K562 (cell line): ENCODE measurements around the gene CCDC50. TPM values are rescaled to one million over a fixed set of nuclear protein-coding genes. Genes with fewer than 3 reads are reported as not detected.

ENCODE experiments used
- ATAC-seq: fragments of 200-7000 bp; cut with Tn5 transposase; 3 replicates; pipeline ENCODE4 v1.9.1; 2020; ENCODE audit warnings: moderate library complexity
- BruUV-seq: library from RNA; stranded (reverse); fragments of 400-500 nt; replicated peaks from 2 replicates; lab custom pipeline; 2021; lab: Mats Ljungman, UMichigan
- CTCF ChIA-PET: fragments of 300-600 bp; formaldehyde crosslinking; extraction: SDS; loops from one replicate; lab custom pipeline; 2021; ENCODE audit warnings: low intra/inter-chr PET ratio; lab: Yijun Ruan, JAX
- POLR2A ChIA-PET: fragments of 300-600, 350-650 bp; sonication (Branson Sonifier 250); formaldehyde crosslinking; extraction: SDS; loops from one replicate; lab custom pipeline; 2021; ENCODE audit warnings: antibody characterized with exemption, inconsistent platforms; lab: Yijun Ruan, JAX
- DNase-seq, 4 experiments: peaks; one replicate each; pipeline versions ENCODE4 v3.0.0 to v3.0.0-alpha.2; 2011 to 2018; ENCODE audit warnings: low spot score in 3 of 4, mixed read lengths in 3 of 4; ENCODE audit errors: extremely low read depth in 1 of 4
- FAIRE-seq: peaks from 2 replicates; lab custom pipeline; 2011; peaks lifted over from hg19 to GRCh38; lab: Jason Lieb, UNC
- H2AFZ ChIP-seq: 2 replicates; pipeline ENCODE4 v1.6.0; 2011; ENCODE audit warnings: low read depth, low read length, control low read depth, inconsistent platforms
- H3K27ac ChIP-seq: fragments of 200-600 bp; 3 replicates; pipeline ENCODE4 v1.8.0; 2011; ENCODE audit warnings: low read depth, mild to moderate bottlenecking, control low read depth, inconsistent platforms, low read length, moderate library complexity, mixed read lengths; ENCODE audit errors: extremely low read depth
- H3K27me3 ChIP-seq, 2 experiments: fragments of 300-600 bp in 1 of 2; 2 replicates in 1 of 2; 3 replicates in 1 of 2; pipeline versions ENCODE4 v1.6.0 to v1.8.0; 2011; ENCODE audit warnings: inconsistent platforms in 2 of 2, low read length in 2 of 2, mild to moderate bottlenecking in 1 of 2, mixed read lengths in 1 of 2, moderate library complexity in 1 of 2; ENCODE audit not compliant: control insufficient read depth in 2 of 2, insufficient read depth in 2 of 2
- H3K36me3 ChIP-seq: fragments of 300-600 bp; 3 replicates; pipeline ENCODE4 v1.8.0; 2011; ENCODE audit warnings: mild to moderate bottlenecking, low read length, inconsistent platforms; ENCODE audit not compliant: control insufficient read depth, insufficient read depth
- H3K4me1 ChIP-seq, 2 experiments: fragments of 200-600 bp in 1 of 2; replicated peaks in 1 of 2; 2 replicates in 1 of 2; 3 replicates in 1 of 2; pipeline versions ENCODE4 v1.5.1 to v1.8.0; 2011; ENCODE audit warnings: inconsistent platforms in 2 of 2, low read length in 2 of 2, mild to moderate bottlenecking in 1 of 2, mixed read lengths in 1 of 2, moderate library complexity in 1 of 2; ENCODE audit not compliant: control insufficient read depth in 2 of 2, insufficient read depth in 2 of 2
- H3K4me2 ChIP-seq: 2 replicates; pipeline ENCODE4 v1.6.1; 2011; ENCODE audit warnings: low read length, control low read depth, inconsistent platforms, mixed read lengths; ENCODE audit not compliant: insufficient read depth
- H3K4me3 ChIP-seq: fragments of 200-600 bp; sonication (generic), shearing (Covaris generic); 2 replicates; pipeline ENCODE4 v1.5.1; 2016; ENCODE audit warnings: control low read depth, inconsistent platforms
- H3K79me2 ChIP-seq: fragments of 200-600 bp; 3 replicates; pipeline ENCODE4 v1.8.0; 2011; ENCODE audit warnings: low read length, inconsistent platforms; ENCODE audit not compliant: control insufficient read depth, insufficient read depth
- H3K9ac ChIP-seq, 2 experiments: 2 replicates each; pipeline versions ENCODE4 v1.6.0 to v1.6.1; 2011; ENCODE audit warnings: low read depth in 2 of 2, low read length in 2 of 2, control low read depth in 1 of 2, inconsistent platforms in 1 of 2, mild to moderate bottlenecking in 1 of 2, mixed read lengths in 1 of 2; ENCODE audit not compliant: insufficient read depth in 1 of 2
- H3K9me1 ChIP-seq: one replicate; pipeline ENCODE4 v1.6.0; 2011; ENCODE audit warnings: inconsistent platforms, mild to moderate bottlenecking, low read length, moderate library complexity; ENCODE audit not compliant: control insufficient read depth, insufficient read depth
- H3K9me3 ChIP-seq: replicated peaks from 2 replicates; pipeline ENCODE4 v1.5.1; 2011; ENCODE audit warnings: low read depth, low read length, inconsistent platforms; ENCODE audit not compliant: control insufficient read depth, insufficient read depth
- H4K20me1 ChIP-seq: replicated peaks from 2 replicates; pipeline ENCODE4 v1.6.1; 2011; ENCODE audit warnings: low read length, inconsistent platforms, mixed read lengths; ENCODE audit not compliant: control insufficient read depth, insufficient read depth
- CCNT2 ChIP-seq: IDR thresholded peaks from 2 replicates; pipeline ENCODE4 v1.6.1; 2011; ENCODE audit warnings: borderline replicate concordance, low read depth, mild to moderate bottlenecking, moderate library complexity, mixed read lengths, low read length; ENCODE audit not compliant: insufficient read length; ENCODE audit errors: extremely low read depth
- CHD2 ChIP-seq: IDR thresholded peaks from 2 replicates; pipeline ENCODE4 v1.6.1; 2011; ENCODE audit warnings: low read depth, low read length
- FOXM1 ChIP-seq, 2 experiments: fragments of 450-650 bp in 1 of 2; sonication (generic) in 1 of 2; formaldehyde crosslinking in 1 of 2; IDR thresholded peaks; 2 replicates each; pipeline versions ENCODE4 v1.6.1 to v1.9.0; 2017 to 2022; ENCODE audit warnings: low read depth in 2 of 2, mild to moderate bottlenecking in 2 of 2, missing genetic modification reagents in 1 of 2, moderate library complexity in 1 of 2
- GTF2A2 ChIP-seq: IDR thresholded peaks from 2 replicates; pipeline ENCODE4 v1.6.1; 2016; ENCODE audit warnings: mild to moderate bottlenecking, missing genetic modification characterization, missing compliant biosample characterization
- HDAC8 ChIP-seq: fragments of 450-650 bp; IDR thresholded peaks from 2 replicates; pipeline ENCODE4 v1.6.1; 2016; ENCODE audit warnings: mild to moderate bottlenecking, missing genetic modification characterization, moderate library complexity, missing compliant biosample characterization
- HMG20A ChIP-seq: fragments of 450-650 bp; formaldehyde crosslinking; conservative IDR thresholded peaks from 2 replicates; pipeline ENCODE4 v1.4.0; 2020; ENCODE audit warnings: mild to moderate bottlenecking, mixed read lengths
- MIER1 ChIP-seq: fragments of 450-650 bp; IDR thresholded peaks from 2 replicates; pipeline ENCODE4 v1.6.1; 2016; ENCODE audit warnings: antibody characterized with exemption, mild to moderate bottlenecking, low read depth
- NR4A1 ChIP-seq, 2 experiments: fragments of 250-450 bp in 1 of 2; fragments of 450-650 bp in 1 of 2; sonication (Bioruptor Pico) in 1 of 2; IDR thresholded peaks; 2 replicates each; pipeline versions ENCODE4 v1.4.0 to v1.6.1; 2016 to 2020; ENCODE audit warnings: mild to moderate bottlenecking in 2 of 2, missing compliant biosample characterization in 1 of 2, missing genetic modification characterization in 1 of 2, moderate library complexity in 1 of 2
- NRF1 ChIP-seq, 2 experiments: fragments of 450-650 bp; IDR thresholded peaks in 1 of 2; conservative IDR thresholded peaks in 1 of 2; 2 replicates each; pipeline ENCODE4 v1.6.1; 2014; ENCODE audit warnings: mild to moderate bottlenecking in 2 of 2
- PTTG1 ChIP-seq: fragments of 450-650 bp; IDR thresholded peaks from 2 replicates; pipeline ENCODE4 v1.6.1; 2016; ENCODE audit warnings: low read depth, mild to moderate bottlenecking, missing genetic modification characterization, missing compliant biosample characterization
- RBM22 ChIP-seq: fragments of 200-400 bp; formaldehyde crosslinking; IDR thresholded peaks from 2 replicates; pipeline ENCODE4 v1.6.1; 2018; ENCODE audit warnings: low read length, low read depth; ENCODE audit not compliant: poor library complexity, severe bottlenecking
- RFX7 ChIP-seq: fragments of 250-450 bp; sonication (Bioruptor Pico); IDR thresholded peaks from 2 replicates; pipeline ENCODE4 v1.5.1; 2021; ENCODE audit warnings: mild to moderate bottlenecking
- ZNF121 ChIP-seq: sonication (generic); formaldehyde crosslinking; conservative IDR thresholded peaks from 2 replicates; pipeline ENCODE4 v1.8.0; 2022; ENCODE audit warnings: missing genetic modification reagents
- ZNF263 ChIP-seq: sonication (generic); formaldehyde crosslinking; IDR thresholded peaks from 2 replicates; pipeline ENCODE4 v1.8.0; 2022; ENCODE audit warnings: mild to moderate bottlenecking, missing genetic modification reagents, borderline replicate concordance
- ZNF347 ChIP-seq: fragments of 450-650 bp; formaldehyde crosslinking; IDR thresholded peaks from 2 replicates; pipeline ENCODE4 v1.4.0; 2020; ENCODE audit warnings: low read depth, mild to moderate bottlenecking, moderate library complexity
- ZNF79 ChIP-seq: fragments of 250-450 bp; sonication (Bioruptor Pico); IDR thresholded peaks from 2 replicates; pipeline ENCODE4 v1.4.0; 2020; ENCODE audit warnings: low read depth, mild to moderate bottlenecking, moderate library complexity
- WGBS: fragments of 100-300 bp; shearing (Covaris generic); methylation state at CpG from one replicate; pipeline ENCODE4 v1.1.6; 2016; ENCODE audit warnings: low coverage, mixed read lengths; ENCODE audit not compliant: insufficient coverage; ENCODE audit errors: missing lambda C conversion rate; 5-methylcytosine and 5-hydroxymethylcytosine counted together
- in situ Hi-C: fragments of 300-500 bp; cut with MboI; formaldehyde crosslinking; loops from 4 replicates; pipeline ENCODE4 v1.15.0; 2018; ENCODE audit warnings: inconsistent platforms, mixed read lengths
- intact Hi-C: fragments of 100-400 bp; cut with micrococcal nuclease; formaldehyde crosslinking; loops from 2 replicates; pipeline ENCODE4 v1.14.2; 2022
- polyA plus RNA-seq, 8 experiments: library from polyadenylated mRNA; depleted of rRNA in 4 of 8; stranded (reverse) in 5 of 8; unstranded in 3 of 8; fragments of >200 nt; fragmentation: Nextera tagmentation in 2 of 8; fragmentation: Illumina TruSeq in 1 of 8; extraction: Ambion mirVana in 2 of 8; extraction: Trizol in 1 of 8; gene quantifications; 2 replicates each; pipeline versions ENCODE4 v1.2.1 to v1.2.3, GENCODE V29; 2011 to 2014; ENCODE audit warnings: inconsistent platforms in 1 of 8, missing spikeins in 1 of 8
- total RNA-seq, 7 experiments: library from RNA; depleted of rRNA in 6 of 7; stranded (reverse); fragments of >200 nt in 6 of 7; fragmentation: Illumina TruSeq in 2 of 7; extraction: Trizol in 2 of 7; gene quantifications; 2 replicates each; pipeline versions ENCODE4 v1.2.1 to v1.2.3, GENCODE V29; 2011 to 2021; ENCODE audit warnings: low replicate concordance in 1 of 7
- TF ChIP-seq, protein P1 (sequence below): sonication (generic); formaldehyde crosslinking; IDR thresholded peaks from 2 replicates; pipeline ENCODE4 v1.8.0; 2022; ENCODE audit warnings: mild to moderate bottlenecking, missing genetic modification reagents
- TF ChIP-seq, protein P2 (sequence below): fragments of 250-450 bp; sonication (Bioruptor Pico); IDR thresholded peaks from 2 replicates; pipeline ENCODE4 v1.8.0; 2021; ENCODE audit warnings: mild to moderate bottlenecking, moderate library complexity

CCDC50 gene
- total and polyA plus RNA-seq, 9 of the 15 experiments (the other 6 are each of a cell fraction or from before 2014, with no cell fraction given): 8.4 to 63.4 (median 40.4) TPM

DNA sequence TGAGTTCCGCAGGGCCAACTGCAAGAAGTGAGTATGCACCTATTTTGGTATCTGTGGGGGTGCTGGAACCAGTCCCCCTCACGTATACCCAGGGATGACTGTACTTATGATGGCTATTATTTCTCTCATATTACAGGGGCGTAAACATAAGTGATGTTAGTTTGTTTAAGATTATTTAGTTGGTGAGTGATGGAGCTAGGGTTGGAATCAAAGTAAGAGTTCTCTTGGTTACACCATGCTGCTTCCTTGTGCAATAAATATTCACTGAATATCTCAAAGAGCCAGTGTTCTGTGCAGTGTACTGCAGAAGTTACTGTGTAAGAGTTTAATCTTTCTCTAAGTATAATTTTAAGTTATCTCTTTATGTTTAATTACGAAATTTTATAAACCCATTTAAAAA, 13.9 kb downstream of the CCDC50 start:
- Histone ChIP-seq H3K27ac (no peak overlapping the region), H3K9me1 (no peaks in the 10 kb centered on the region), H3K36me3 (no peaks in the 10 kb centered on the region), H3K4me3 (no peak overlapping the region)
- ChIA-PET POLR2A (no interaction called here), CTCF (no interaction called here)
- intact Hi-C loops: no loop called here
- in situ Hi-C loops: no loop called here
- TF ChIP-seq ZNF79 (CRISPR knock-in tag): no peak
- TF ChIP-seq NR4A1 (CRISPR knock-in tag; IDR thresholded peaks at IDR 0.05): no peak
- TF ChIP-seq NR4A1 (tag; IDR thresholded peaks at IDR 0.05): no peak
- no peak for TF ChIP-seq FOXM1 (IDR thresholded peaks at IDR 0.05; ENCODE audit: low read depth)
- TF ChIP-seq FOXM1 (CRISPR knock-in tag; IDR thresholded peaks at IDR 0.05; ENCODE audit: low read depth): no peak
- TF ChIP-seq HDAC8 (tag): no peak
- no peak for TF ChIP-seq RBM22
- TF ChIP-seq GTF2A2: no peak
- TF ChIP-seq, protein P1, sequence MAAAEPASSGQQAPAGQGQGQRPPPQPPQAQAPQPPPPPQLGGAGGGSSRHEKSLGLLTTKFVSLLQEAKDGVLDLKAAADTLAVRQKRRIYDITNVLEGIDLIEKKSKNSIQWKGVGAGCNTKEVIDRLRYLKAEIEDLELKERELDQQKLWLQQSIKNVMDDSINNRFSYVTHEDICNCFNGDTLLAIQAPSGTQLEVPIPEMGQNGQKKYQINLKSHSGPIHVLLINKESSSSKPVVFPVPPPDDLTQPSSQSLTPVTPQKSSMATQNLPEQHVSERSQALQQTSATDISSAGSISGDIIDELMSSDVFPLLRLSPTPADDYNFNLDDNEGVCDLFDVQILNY: no peak
- TF ChIP-seq NRF1 (conservative IDR thresholded peaks at IDR 0.05 in 1 of 2, IDR thresholded peaks at IDR 0.05 in 1 of 2): no peak
- TF ChIP-seq, protein P2, sequence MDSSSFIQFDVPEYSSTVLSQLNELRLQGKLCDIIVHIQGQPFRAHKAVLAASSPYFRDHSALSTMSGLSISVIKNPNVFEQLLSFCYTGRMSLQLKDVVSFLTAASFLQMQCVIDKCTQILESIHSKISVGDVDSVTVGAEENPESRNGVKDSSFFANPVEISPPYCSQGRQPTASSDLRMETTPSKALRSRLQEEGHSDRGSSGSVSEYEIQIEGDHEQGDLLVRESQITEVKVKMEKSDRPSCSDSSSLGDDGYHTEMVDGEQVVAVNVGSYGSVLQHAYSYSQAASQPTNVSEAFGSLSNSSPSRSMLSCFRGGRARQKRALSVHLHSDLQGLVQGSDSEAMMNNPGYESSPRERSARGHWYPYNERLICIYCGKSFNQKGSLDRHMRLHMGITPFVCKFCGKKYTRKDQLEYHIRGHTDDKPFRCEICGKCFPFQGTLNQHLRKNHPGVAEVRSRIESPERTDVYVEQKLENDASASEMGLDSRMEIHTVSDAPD (CRISPR knock-in tag): no peak
- TF ChIP-seq HMG20A (CRISPR knock-in tag): no peak
- TF ChIP-seq MIER1: no peak
- no peak for TF ChIP-seq ZNF347 (CRISPR knock-in tag)
- no peak for TF ChIP-seq ZNF263 (CRISPR knock-in tag)
- no peak for TF ChIP-seq CHD2
- no peak for TF ChIP-seq RFX7 (CRISPR knock-in tag)
- no peak for TF ChIP-seq PTTG1 (tag)
- no peak for TF ChIP-seq CCNT2
- no peak for TF ChIP-seq ZNF121 (CRISPR knock-in tag)
- TF ChIP-seq, all 486 proteins: peak for 0
- no peak overlapping the region for H2AFZ ChIP-seq
- 72% methylated on average over 4 of the region's 4 CpGs for WGBS
- ATAC-seq (no peak; the same call in 1 of the 3 replicates), FAIRE-seq (no peak), DNase-seq (peak in 3 of 4 experiments; percentile 1 to 4 (median 4))
- peaks cover 10% of the 10 kb centered on the region for H4K20me1 ChIP-seq
- peaks cover 0 to 11% of the 10 kb centered on the region in 2 experiments; a peak in 2 of 5 replicates for H3K4me1 ChIP-seq
- no TSS peak for BruUV-seq
- no peaks in the 10 kb centered on the region for H3K27me3 ChIP-seq
- no peak overlapping the region for H3K4me2 ChIP-seq
- H3K9ac ChIP-seq: no peak overlapping the region
- H3K79me2 ChIP-seq: peaks cover 84% of the 10 kb centered on the region
- H3K9me3 ChIP-seq: no peaks in the 10 kb centered on the region
